ENCODE data around the gene MACROD2.

MACROD2 gene

DNA sequence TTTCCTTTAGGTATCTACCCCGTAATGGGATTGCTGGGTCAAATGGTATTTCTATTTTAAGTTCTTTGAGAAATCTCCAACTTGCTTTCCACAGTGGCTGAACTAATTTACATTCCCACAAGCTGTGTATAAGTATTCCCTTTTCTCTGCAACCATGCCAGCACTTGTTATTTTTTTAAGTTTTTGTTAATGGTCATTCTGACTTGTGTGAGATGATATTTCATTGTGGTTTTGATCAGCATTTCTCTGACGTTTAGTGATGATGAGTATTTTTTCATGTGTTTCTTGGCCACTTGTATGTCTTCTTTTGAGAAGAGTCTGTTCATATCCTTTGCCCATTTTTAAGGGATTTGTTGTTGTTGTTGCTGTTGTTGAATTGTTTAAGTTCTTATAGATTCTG lies 1706.8 kb downstream of the MACROD2 start (continued):
- TF ChIP-seq, protein P1, sequence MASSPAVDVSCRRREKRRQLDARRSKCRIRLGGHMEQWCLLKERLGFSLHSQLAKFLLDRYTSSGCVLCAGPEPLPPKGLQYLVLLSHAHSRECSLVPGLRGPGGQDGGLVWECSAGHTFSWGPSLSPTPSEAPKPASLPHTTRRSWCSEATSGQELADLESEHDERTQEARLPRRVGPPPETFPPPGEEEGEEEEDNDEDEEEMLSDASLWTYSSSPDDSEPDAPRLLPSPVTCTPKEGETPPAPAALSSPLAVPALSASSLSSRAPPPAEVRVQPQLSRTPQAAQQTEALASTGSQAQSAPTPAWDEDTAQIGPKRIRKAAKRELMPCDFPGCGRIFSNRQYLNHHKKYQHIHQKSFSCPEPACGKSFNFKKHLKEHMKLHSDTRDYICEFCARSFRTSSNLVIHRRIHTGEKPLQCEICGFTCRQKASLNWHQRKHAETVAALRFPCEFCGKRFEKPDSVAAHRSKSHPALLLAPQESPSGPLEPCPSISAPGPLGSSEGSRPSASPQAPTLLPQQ (tag by site-specific recombination; IDR thresholded peaks at IDR 0.05), result no peak
- TF ChIP-seq ZNF660 (tag by site-specific recombination; IDR thresholded peaks at IDR 0.05), result no peak
- TF ChIP-seq ZIC2 (tag by site-specific recombination; IDR thresholded peaks at IDR 0.05), result no peak
- no peak for TF ChIP-seq ZNF76 (tag by site-specific recombination; IDR thresholded peaks at IDR 0.05; ENCODE audit: borderline replicate concordance, low read depth)
- no peak for TF ChIP-seq HOXC10 (CRISPR knock-in tag; IDR thresholded peaks at IDR 0.05)
- TF ChIP-seq, protein P2, sequence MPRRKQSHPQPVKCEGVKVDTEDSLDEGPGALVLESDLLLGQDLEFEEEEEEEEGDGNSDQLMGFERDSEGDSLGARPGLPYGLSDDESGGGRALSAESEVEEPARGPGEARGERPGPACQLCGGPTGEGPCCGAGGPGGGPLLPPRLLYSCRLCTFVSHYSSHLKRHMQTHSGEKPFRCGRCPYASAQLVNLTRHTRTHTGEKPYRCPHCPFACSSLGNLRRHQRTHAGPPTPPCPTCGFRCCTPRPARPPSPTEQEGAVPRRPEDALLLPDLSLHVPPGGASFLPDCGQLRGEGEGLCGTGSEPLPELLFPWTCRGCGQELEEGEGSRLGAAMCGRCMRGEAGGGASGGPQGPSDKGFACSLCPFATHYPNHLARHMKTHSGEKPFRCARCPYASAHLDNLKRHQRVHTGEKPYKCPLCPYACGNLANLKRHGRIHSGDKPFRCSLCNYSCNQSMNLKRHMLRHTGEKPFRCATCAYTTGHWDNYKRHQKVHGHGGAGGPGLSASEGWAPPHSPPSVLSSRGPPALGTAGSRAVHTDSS (tag by site-specific recombination; IDR thresholded peaks at IDR 0.05), result no peak
- TF ChIP-seq ZNF785 (tag by site-specific recombination; IDR thresholded peaks at IDR 0.05), result no peak
- TF ChIP-seq, protein P3, sequence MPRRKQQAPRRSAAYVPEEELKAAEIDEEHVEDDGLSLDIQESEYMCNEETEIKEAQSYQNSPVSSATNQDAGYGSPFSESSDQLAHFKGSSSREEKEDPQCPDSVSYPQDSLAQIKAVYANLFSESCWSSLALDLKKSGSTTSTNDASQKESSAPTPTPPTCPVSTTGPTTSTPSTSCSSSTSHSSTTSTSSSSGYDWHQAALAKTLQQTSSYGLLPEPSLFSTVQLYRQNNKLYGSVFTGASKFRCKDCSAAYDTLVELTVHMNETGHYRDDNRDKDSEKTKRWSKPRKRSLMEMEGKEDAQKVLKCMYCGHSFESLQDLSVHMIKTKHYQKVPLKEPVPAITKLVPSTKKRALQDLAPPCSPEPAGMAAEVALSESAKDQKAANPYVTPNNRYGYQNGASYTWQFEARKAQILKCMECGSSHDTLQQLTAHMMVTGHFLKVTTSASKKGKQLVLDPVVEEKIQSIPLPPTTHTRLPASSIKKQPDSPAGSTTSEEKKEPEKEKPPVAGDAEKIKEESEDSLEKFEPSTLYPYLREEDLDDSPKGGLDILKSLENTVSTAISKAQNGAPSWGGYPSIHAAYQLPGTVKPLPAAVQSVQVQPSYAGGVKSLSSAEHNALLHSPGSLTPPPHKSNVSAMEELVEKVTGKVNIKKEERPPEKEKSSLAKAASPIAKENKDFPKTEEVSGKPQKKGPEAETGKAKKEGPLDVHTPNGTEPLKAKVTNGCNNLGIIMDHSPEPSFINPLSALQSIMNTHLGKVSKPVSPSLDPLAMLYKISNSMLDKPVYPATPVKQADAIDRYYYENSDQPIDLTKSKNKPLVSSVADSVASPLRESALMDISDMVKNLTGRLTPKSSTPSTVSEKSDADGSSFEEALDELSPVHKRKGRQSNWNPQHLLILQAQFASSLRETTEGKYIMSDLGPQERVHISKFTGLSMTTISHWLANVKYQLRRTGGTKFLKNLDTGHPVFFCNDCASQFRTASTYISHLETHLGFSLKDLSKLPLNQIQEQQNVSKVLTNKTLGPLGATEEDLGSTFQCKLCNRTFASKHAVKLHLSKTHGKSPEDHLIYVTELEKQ (tag by site-specific recombination; IDR thresholded peaks at IDR 0.05; ENCODE audit: borderline replicate concordance), result no peak
- TF ChIP-seq ZNF670 (tag by site-specific recombination; IDR thresholded peaks at IDR 0.05; ENCODE audit: low read depth), result no peak

DNA sequence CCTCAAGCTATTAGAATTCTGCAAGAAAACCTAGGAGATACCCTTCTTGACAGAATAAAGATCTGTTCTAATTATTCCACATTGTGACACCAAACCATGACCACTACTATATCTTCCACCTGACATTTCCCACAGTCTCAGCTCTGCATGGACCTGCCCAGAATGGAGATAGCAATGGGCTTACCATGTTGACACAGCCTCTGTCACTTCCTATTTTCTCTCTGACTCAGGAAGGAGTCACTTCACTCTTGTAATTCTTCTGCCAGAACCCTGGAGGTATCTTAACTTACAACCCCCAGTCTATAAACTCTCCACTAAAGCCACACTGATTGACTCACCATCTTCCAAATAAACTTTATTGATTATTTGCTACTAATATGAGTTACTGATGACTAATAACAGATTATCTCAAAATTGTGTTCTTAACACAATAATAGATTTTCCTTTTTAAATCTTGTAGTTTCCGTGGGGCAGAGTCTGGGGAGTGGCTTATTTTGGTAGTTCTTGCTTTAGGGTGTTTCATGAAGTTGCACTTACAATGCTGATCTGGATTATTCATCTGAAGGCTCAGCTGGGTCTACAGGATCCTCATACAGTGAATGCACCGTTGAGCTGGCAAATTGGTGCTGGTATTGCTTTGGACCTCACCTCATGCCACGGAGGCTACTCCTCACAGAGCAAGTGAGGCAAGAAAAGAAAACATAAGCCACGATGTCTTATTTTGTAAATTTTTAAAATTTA lies 1708.0 kb downstream of the MACROD2 start:
- Histone ChIP-seq H3K4me1 (ENCODE audit: control insufficient read depth, insufficient read depth, low read length) (no peaks in the 10 kb centered on the region), H3K9me3 (ENCODE audit: control insufficient read depth, insufficient read depth, low read depth, low read length) (no peaks in the 10 kb centered on the region), H3K27ac (ENCODE audit: extremely low read depth, low read depth, low read length) (no peak overlapping the region), H3K4me3 (ENCODE audit: low read depth, low read length) (no peak overlapping the region), H3K36me3 (ENCODE audit: control insufficient read depth in 2 of 2, insufficient read depth in 1 of 2, low read length in 2 of 2) (no peaks in the 10 kb centered on the region)
- CTCF ChIA-PET, result no interaction called here
- POLR2A ChIA-PET, result no interaction called here
- no peak for TF ChIP-seq ZNF391 (tag by site-specific recombination; IDR thresholded peaks at IDR 0.05; ENCODE audit: borderline replicate concordance, low read depth)
- TF ChIP-seq, protein P4, sequence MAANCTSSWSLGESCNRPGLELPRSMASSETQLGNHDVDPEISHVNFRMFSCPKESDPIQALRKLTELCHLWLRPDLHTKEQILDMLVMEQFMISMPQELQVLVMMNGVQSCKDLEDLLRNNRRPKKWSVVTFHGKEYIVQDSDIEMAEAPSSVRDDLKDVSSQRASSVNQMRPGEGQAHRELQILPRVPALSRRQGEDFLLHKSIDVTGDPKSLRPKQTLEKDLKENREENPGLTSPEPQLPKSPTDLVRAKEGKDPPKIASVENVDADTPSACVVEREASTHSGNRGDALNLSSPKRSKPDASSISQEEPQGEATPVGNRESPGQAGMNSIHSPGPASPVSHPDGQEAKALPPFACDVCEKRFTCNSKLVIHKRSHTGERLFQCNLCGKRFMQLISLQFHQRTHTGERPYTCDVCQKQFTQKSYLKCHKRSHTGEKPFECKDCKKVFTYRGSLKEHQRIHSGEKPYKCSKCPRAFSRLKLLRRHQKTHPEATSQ (tag by site-specific recombination; IDR thresholded peaks at IDR 0.05), result no peak
- TF ChIP-seq ZNF2 (tag by site-specific recombination; IDR thresholded peaks at IDR 0.05), result no peak
- no peak for TF ChIP-seq KLF7 (tag by site-specific recombination; IDR thresholded peaks at IDR 0.05; ENCODE audit: borderline replicate concordance)
- TF ChIP-seq, protein P5, sequence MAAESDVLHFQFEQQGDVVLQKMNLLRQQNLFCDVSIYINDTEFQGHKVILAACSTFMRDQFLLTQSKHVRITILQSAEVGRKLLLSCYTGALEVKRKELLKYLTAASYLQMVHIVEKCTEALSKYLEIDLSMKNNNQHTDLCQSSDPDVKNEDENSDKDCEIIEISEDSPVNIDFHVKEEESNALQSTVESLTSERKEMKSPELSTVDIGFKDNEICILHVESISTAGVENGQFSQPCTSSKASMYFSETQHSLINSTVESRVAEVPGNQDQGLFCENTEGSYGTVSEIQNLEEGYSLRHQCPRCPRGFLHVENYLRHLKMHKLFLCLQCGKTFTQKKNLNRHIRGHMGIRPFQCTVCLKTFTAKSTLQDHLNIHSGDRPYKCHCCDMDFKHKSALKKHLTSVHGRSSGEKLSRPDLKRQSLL (tag by site-specific recombination; IDR thresholded peaks at IDR 0.05), result no peak
- TF ChIP-seq HOXA7 (CRISPR knock-in tag; IDR thresholded peaks at IDR 0.05; ENCODE audit: borderline replicate concordance), result no peak
- no peak for TF ChIP-seq KLF8 (tag by site-specific recombination; IDR thresholded peaks at IDR 0.05)
- TF ChIP-seq ZNF654 (tag by site-specific recombination; IDR thresholded peaks at IDR 0.05; ENCODE audit: low read depth), result no peak
- TF ChIP-seq ZNF510 (tag by site-specific recombination; IDR thresholded peaks at IDR 0.05; ENCODE audit: insufficient replicate concordance), result no peak
- TF ChIP-seq ZNF16 (tag by site-specific recombination; IDR thresholded peaks at IDR 0.05; ENCODE audit: low read depth), result no peak
- TF ChIP-seq ZBTB17 (tag by site-specific recombination; IDR thresholded peaks at IDR 0.05), result no peak
- TF ChIP-seq, protein P6, sequence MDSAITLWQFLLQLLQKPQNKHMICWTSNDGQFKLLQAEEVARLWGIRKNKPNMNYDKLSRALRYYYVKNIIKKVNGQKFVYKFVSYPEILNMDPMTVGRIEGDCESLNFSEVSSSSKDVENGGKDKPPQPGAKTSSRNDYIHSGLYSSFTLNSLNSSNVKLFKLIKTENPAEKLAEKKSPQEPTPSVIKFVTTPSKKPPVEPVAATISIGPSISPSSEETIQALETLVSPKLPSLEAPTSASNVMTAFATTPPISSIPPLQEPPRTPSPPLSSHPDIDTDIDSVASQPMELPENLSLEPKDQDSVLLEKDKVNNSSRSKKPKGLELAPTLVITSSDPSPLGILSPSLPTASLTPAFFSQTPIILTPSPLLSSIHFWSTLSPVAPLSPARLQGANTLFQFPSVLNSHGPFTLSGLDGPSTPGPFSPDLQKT (IDR thresholded peaks at IDR 0.05; ENCODE audit: borderline replicate concordance, low read depth, low read length), result no peak
- TF ChIP-seq BCL11A (tag by site-specific recombination; IDR thresholded peaks at IDR 0.05; ENCODE audit: low read depth), result no peak
- TF ChIP-seq ZNF624 (tag by site-specific recombination; IDR thresholded peaks at IDR 0.05), result no peak
